Fibroblast of skin of left biceps (primary cell): ENCODE results near the gene TSPAN17.

Experiments used
- DNase-seq, 2 experiments: peaks; one replicate each; pipeline ENCODE4 v3.0.0-alpha.2; 2013; ENCODE audit warnings: low read depth in 2 of 2

The TSPAN17 gene

GRCh38 chr5:176640616-176641015 lies 6.7 kb upstream of the TSPAN17 start:
- no peak for DNase-seq

GRCh38 chr5:176642675-176643490 lies 4.4 kb upstream of the TSPAN17 start:
- no peak for DNase-seq

- DNase-seq: no peak
Observed at GRCh38 chr5:176643491-176644219, 3.6 kb upstream of the TSPAN17 start.

- no peak for DNase-seq
Observed at GRCh38 chr5:176644294-176644693, 3.0 kb upstream of the TSPAN17 start.

- no peak for DNase-seq
Observed at GRCh38 chr5:176644878-176645670, 2.2 kb upstream of the TSPAN17 start.

- no peak for DNase-seq
Observed at GRCh38 chr5:176646049-176646706, 1.1 kb upstream of the TSPAN17 start.

- DNase-seq: no peak
Observed at GRCh38 chr5:176646707-176647029, 616 bp upstream of the TSPAN17 start.

- no peak for DNase-seq
Observed at GRCh38 chr5:176647843-176648473, 674 bp downstream of the TSPAN17 start.

GRCh38 chr5:176648474-176649194 lies 1.4 kb downstream of the TSPAN17 start:
- no peak for DNase-seq

GRCh38 chr5:176650354-176650884 lies 3.1 kb downstream of the TSPAN17 start:
- no peak for DNase-seq

- no peak for DNase-seq
Observed at GRCh38 chr5:176651472-176651980, 4.2 kb downstream of the TSPAN17 start.

GRCh38 chr5:176652136-176652535 lies 4.9 kb downstream of the TSPAN17 start:
- no peak for DNase-seq

- DNase-seq: no peak
Observed at GRCh38 chr5:176653401-176654385, 6.4 kb downstream of the TSPAN17 start.

GRCh38 chr5:176654856-176655255 lies 7.6 kb downstream of the TSPAN17 start:
- DNase-seq: no peak

GRCh38 chr5:176656467-176656990 lies 9.2 kb downstream of the TSPAN17 start:
- no peak for DNase-seq

GRCh38 chr5:176658007-176658599 lies 10.8 kb downstream of the TSPAN17 start:
- DNase-seq: no peak

GRCh38 chr5:176658817-176659511 lies 11.7 kb downstream of the TSPAN17 start:
- DNase-seq: no peak

- no peak for DNase-seq
Observed at GRCh38 chr5:176659512-176659839, 12.2 kb downstream of the TSPAN17 start.
